NCI-H2081 treated with DMSO at 0.1 percent for 48 hours (cell line): ENCODE measurements around the gene MYO1B.

Experiments used
- DNase-seq: peaks from one replicate; lab custom pipeline; 2025; lab: John Stamatoyannopoulos, UW

Gene MYO1B

DNA sequence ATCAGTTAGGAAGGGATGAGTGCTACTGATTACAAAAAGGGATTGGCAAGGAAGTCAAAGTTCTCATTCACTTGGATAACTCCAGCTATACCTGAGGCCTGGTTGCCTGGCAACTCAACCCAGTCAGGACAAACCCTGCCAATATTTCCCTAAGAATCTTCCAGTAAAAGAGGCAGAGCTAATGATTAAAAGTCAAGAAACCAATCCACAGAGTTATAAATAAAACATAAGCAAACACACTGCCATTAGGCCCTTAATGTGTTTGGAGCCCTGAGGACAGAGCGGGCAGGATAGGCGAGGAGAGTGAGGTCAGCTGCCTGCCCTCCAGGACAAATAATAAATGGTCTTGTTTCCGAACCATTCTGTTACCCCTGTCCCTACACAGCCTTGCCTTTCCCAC is 217.2 kb downstream of the MYO1B start:
- no peak for DNase-seq

DNA sequence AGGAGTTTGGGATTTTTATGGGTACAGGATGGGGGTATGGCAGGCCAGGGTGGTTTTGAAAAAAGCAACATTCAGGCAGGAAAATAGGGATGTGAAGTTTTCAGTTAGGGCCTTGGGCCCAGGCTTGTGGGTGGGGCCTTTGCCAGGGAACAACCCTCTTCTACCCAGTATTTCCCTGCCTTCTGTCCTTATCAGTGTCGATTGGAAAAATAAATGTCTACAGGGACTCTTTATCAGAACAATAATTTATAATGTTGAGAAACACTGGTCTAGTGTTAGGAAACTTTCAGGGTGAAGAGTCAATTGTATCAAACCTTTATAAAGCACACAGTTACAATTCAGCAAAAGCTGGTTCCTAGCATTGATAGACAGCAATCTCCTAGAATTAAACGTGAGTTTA is 218.6 kb downstream of the MYO1B start:
- no peak for DNase-seq

DNA sequence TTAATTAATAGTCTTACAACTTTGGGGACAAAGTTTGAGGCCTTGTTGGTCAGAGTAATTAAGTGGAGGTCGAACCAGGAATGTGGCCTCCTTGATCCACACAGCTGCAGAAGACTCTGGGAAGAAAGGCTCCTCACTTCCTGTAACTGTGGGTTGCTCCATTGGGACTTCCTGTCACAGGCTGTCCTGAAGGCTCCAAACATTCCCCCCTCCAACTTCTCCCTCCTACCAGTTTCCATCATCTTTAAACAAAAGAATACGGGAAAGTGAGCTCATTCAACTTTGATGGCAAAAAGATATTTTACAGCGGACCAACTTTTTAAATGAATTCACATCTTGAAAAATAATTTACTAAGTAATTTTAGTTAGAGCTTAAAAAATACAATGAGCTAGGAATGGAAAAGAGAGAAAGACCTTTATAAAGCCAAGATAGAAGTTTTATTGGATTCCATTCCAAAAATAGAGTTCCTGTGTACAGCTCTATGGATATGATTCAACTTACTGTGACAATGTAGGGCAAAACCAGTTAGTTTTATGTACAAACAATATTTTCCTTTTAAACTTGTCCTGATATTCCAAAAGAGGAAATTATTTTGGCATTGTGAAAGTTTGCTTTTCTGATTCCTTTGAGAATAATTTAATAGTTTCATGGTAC is 220.7 kb downstream of the MYO1B start:
- no peak for DNase-seq

DNA sequence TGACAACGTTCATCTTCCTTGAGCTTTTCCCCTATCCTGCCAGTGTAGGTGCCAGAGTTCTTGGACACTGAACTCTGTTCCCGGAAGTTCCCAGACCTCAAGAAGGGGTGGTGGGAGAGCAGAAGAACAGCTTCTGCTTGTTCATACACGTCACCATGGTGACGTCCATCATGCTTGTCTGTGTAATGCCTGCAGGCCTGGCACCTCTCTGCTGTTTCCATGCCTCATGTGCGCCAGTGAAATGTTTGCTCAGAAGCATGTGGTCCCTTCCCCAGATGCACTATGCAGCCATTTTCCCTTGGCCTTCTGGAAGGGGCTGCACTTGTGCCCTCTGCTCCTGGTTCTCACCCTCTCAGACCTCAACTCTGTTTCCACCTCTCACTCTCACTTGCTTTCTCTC is 221.9 kb downstream of the MYO1B start:
- no peak for DNase-seq

DNA sequence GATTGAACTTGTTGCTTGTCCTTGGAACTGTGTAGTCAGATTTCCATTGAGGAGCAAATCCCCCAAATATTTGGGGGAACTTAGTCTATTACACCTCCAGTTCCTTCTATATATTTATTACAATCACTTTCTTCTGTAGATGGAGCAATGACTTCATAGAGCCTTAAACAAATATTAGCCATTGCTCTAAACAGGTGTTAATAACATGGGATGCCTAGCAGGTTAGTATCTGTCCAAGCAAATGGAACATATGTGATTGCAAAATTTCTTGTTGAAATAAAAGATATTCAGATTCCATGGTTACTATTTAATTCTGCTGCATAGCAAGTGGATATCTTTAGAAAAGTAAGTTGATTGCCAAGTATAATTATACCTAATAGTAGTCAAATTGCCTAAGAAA is 225.1 kb downstream of the MYO1B start:
- DNase-seq = no peak

DNA sequence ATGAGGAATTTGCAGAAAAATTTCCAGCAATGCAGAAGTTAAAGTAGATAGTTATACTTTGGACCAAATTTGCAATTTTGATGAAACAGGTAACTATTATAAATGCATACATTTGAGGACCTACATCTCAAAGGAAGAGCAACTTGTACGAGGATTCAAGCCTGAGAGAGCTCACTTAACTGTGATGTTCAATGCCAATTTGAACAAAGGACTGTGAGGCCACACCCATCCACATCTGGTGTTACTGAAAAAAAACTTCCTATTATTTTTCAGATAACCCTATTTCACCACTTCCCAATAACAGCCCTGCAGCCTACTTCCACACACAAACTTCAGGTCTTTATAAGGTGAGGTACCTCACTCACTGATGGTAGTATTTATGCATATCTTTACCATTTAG is 229.3 kb downstream of the MYO1B start:
- DNase-seq = no peak
